ENCODE data around the gene ADORA2B. TPM values are rescaled to one million over a fixed set of nuclear protein-coding genes. Genes with fewer than 3 reads are reported as not detected.

The ADORA2B gene
- total and polyA plus RNA-seq, 2 experiments from 2014 or later, result 10.3 to 13.7 TPM

DNA sequence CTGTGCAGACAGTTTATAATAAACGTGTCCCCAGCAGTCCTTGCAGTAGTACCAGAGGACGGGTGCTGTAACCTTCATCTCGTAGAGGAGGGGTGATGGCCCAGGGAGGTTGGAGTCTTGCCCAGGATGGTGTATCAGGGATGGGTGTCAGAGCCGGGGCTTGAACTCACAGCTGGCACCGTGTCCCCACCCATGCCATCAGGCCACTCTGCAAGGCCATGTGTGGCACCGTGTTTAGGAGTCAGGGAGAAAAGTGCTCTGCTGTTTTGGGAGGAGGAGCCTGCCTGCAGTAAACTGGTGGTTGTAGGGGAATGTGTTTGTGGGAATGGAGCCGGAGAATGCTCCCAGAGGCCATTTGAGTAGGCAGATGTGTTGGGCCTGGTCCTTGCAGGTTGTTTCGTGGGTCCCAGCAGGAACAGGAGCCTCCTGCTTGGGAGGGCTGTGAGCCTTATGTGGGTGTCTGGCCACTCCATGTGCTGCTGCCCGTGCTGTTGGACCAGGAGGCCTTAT, 1.7 kb downstream of the ADORA2B start:
- peak; percentile 28 for DNase-seq
- Histone ChIP-seq H4K20me1 (ENCODE audit: insufficient read depth) (no peaks in the 10 kb centered on the region), H3K9me2 (ENCODE audit: insufficient read depth) (no peaks in the 10 kb centered on the region), H3K4me1 (ENCODE audit: insufficient read depth) (peaks cover 20% of the 10 kb centered on the region), H3K27ac (peak overlapping the region; percentile 41), H3F3A (ENCODE audit: insufficient read depth) (peaks cover 18% of the 10 kb centered on the region), H3K4me2 (ENCODE audit: unreplicated experiment) (peak overlapping the region; percentile 77), H3K9ac (peak overlapping the region; percentile 84), H3K36me3 (ENCODE audit: low read depth) (no peaks in the 10 kb centered on the region), H3K9me3 (ENCODE audit: low read depth) (no peaks in the 10 kb centered on the region), H3K79me2 (ENCODE audit: insufficient read depth) (peaks cover 24% of the 10 kb centered on the region), H2AFZ (peak overlapping the region; percentile 53), H3K27me3 (replicated peaks; ENCODE audit: insufficient read depth) (no peaks in the 10 kb centered on the region), H3K4me3 (peak overlapping the region; percentile 78)
- in situ Hi-C loops (cut with MboI), result no loop called here
- no peak for TF ChIP-seq EZH2phosphoT487 (IDR thresholded peaks at IDR 0.05; ENCODE audit: insufficient read depth, low read depth)
- no peak for TF ChIP-seq EZH2 (IDR thresholded peaks at IDR 0.05; ENCODE audit: insufficient read depth, poor library complexity, severe bottlenecking)
- 79 to 83% methylated on average over 9 of the region's 9 CpGs for WGBS, 2 experiments (ENCODE audit: low coverage in 1 of 2, low lambda C conversion rate in 2 of 2, missing lambda C conversion rate in 2 of 2)

GRCh38 chr17:15947271-15947670, 2.3 kb downstream of the ADORA2B start:
- TF ChIP-seq EZH2 (IDR thresholded peaks at IDR 0.05; ENCODE audit: insufficient read depth, poor library complexity, severe bottlenecking) (no peak), EZH2phosphoT487 (IDR thresholded peaks at IDR 0.05; ENCODE audit: insufficient read depth, low read depth) (no peak)
- H3K9me3 ChIP-seq (ENCODE audit: low read depth), result no peaks in the 10 kb centered on the region
- no peaks in the 10 kb centered on the region for H4K20me1 ChIP-seq (ENCODE audit: insufficient read depth)
- in situ Hi-C loops (cut with MboI), result no loop called here
- H3K4me1 ChIP-seq (ENCODE audit: insufficient read depth), result peaks cover 20% of the 10 kb centered on the region
- no peaks in the 10 kb centered on the region for H3K27me3 ChIP-seq (replicated peaks; ENCODE audit: insufficient read depth)
- 28 to 41% methylated on average over 3 of the region's 3 CpGs for WGBS, 2 experiments (ENCODE audit: low coverage in 1 of 2, low lambda C conversion rate in 2 of 2, missing lambda C conversion rate in 2 of 2)
- H3K36me3 ChIP-seq (ENCODE audit: low read depth), result no peaks in the 10 kb centered on the region
- peak overlapping the region; percentile 53 for H2AFZ ChIP-seq
- peaks cover 18% of the 10 kb centered on the region for H3F3A ChIP-seq (ENCODE audit: insufficient read depth)
- DNase-seq, result peak; percentile 81
- peak overlapping the region; percentile 78; the same call in 1 of the 2 replicates for H3K4me3 ChIP-seq
- H3K9me2 ChIP-seq (ENCODE audit: insufficient read depth), result no peaks in the 10 kb centered on the region
- peak overlapping the region; percentile 77 for H3K4me2 ChIP-seq (ENCODE audit: unreplicated experiment)
- peak overlapping the region; percentile 41 for H3K27ac ChIP-seq
- peak overlapping the region; percentile 51 for H3K9ac ChIP-seq
- H3K79me2 ChIP-seq (ENCODE audit: insufficient read depth), result peaks cover 24% of the 10 kb centered on the region

GRCh38 chr17:15947976-15948752, 3.2 kb downstream of the ADORA2B start:
- H3F3A ChIP-seq (ENCODE audit: insufficient read depth), result peaks cover 18% of the 10 kb centered on the region
- no peaks in the 10 kb centered on the region for H4K20me1 ChIP-seq (ENCODE audit: insufficient read depth)
- H3K9me3 ChIP-seq (ENCODE audit: low read depth), result no peaks in the 10 kb centered on the region
- no peak overlapping the region for H3K4me2 ChIP-seq (ENCODE audit: unreplicated experiment)
- H3K4me3 ChIP-seq, result no peak overlapping the region
- H2AFZ ChIP-seq, result no peak overlapping the region
- no peaks in the 10 kb centered on the region for H3K9me2 ChIP-seq (ENCODE audit: insufficient read depth)
- in situ Hi-C loops (cut with MboI), result no loop called here
- H3K9ac ChIP-seq, result no peak overlapping the region
- peaks cover 24% of the 10 kb centered on the region for H3K79me2 ChIP-seq (ENCODE audit: insufficient read depth)
- no peaks in the 10 kb centered on the region for H3K36me3 ChIP-seq (ENCODE audit: low read depth)
- peaks cover 20% of the 10 kb centered on the region for H3K4me1 ChIP-seq (ENCODE audit: insufficient read depth)
- TF ChIP-seq EZH2 (IDR thresholded peaks at IDR 0.05; ENCODE audit: insufficient read depth, poor library complexity, severe bottlenecking), result no peak
- TF ChIP-seq EZH2phosphoT487 (IDR thresholded peaks at IDR 0.05; ENCODE audit: insufficient read depth, low read depth), result no peak
- no peak overlapping the region; the same call in 1 of the 2 replicates for H3K27ac ChIP-seq
- 84 to 92% methylated on average over 8 to 12 of the region's 16 CpGs for WGBS, 2 experiments (ENCODE audit: low coverage in 1 of 2, low lambda C conversion rate in 2 of 2, missing lambda C conversion rate in 2 of 2)
- no peak for DNase-seq
- H3K27me3 ChIP-seq (replicated peaks; ENCODE audit: insufficient read depth), result no peaks in the 10 kb centered on the region

DNA sequence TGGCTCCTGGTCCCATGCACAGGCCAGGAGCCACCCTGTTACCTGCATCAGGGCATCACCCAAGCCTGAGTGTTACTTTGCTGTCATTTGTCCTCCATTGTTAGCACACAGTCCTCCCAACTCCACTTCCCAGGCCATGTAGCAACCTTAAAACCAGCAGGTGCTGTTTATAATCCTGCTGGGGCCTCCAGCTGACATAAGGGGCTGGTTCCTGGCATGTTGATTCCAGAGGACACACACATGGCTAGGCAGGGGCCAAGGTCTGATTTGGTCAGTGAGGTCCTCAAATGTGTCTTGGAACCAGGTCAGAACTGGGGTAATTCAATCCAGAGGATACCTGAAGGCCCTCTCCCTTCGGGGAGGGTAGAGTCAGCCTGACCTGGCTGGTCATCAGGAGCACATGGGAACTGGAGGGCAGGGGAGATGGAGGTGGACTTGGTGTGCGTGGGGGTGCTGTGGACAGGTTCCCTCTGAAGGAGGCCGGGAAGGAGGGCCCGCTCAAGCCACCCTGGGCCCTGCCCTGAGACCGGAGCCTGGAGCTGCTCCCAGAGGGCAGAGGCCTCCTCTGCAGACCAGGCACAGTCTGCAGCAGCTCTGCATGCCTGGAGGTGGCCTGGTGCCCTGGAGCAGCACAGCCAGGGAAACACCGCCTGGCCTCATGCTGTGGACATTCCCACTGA, 6.6 kb downstream of the ADORA2B start:
- Histone ChIP-seq H3K79me2 (ENCODE audit: insufficient read depth) (peaks cover 36% of the 10 kb centered on the region), H3K27ac (no peak overlapping the region), H3K9ac (no peak overlapping the region), H3K9me3 (ENCODE audit: low read depth) (no peaks in the 10 kb centered on the region), H4K20me1 (ENCODE audit: insufficient read depth) (no peaks in the 10 kb centered on the region), H3K36me3 (ENCODE audit: low read depth) (no peaks in the 10 kb centered on the region), H3K4me3 (no peak overlapping the region), H3K4me1 (ENCODE audit: insufficient read depth) (peaks cover 24% of the 10 kb centered on the region), H3K9me2 (ENCODE audit: insufficient read depth) (no peaks in the 10 kb centered on the region), H3F3A (ENCODE audit: insufficient read depth) (peaks cover 23% of the 10 kb centered on the region), H3K27me3 (replicated peaks; ENCODE audit: insufficient read depth) (no peaks in the 10 kb centered on the region), H2AFZ (no peak overlapping the region), H3K4me2 (ENCODE audit: unreplicated experiment) (no peak overlapping the region)
- in situ Hi-C loops (cut with MboI), result no loop called here
- no peak for DNase-seq
- 95 to 97% methylated on average over 5 to 6 of the region's 6 CpGs for WGBS, 2 experiments (ENCODE audit: low coverage in 1 of 2, low lambda C conversion rate in 2 of 2, missing lambda C conversion rate in 2 of 2)
- TF ChIP-seq EZH2 (IDR thresholded peaks at IDR 0.05; ENCODE audit: insufficient read depth, poor library complexity, severe bottlenecking), result no peak
- TF ChIP-seq EZH2phosphoT487 (IDR thresholded peaks at IDR 0.05; ENCODE audit: insufficient read depth, low read depth), result no peak

All from GM23248 (cell line).